Measurements from ENCODE around the gene NQO2. TPM values are rescaled to one million over a fixed set of nuclear protein-coding genes. Genes with fewer than 3 reads are reported as not detected.
A peak's percentile ranks its signal among the peaks of the same experiment; 100 is the strongest.

Gene NQO2
- total and polyA plus RNA-seq, 12 donors = 29.5 to 107 (median 52.4) TPM

GRCh38 chr6:2988426-2989331 is 11.0 kb upstream of the NQO2 start:
- 0 to 1% methylated on average over 59 to 64 of the region's 64 CpGs for WGBS, 2 donors
- peak overlapping the region; percentile 59 to 97 (median 75) for H3K4me3 ChIP-seq
- ATAC-seq = peak; percentile 85 to 94 (median 88)
- DNase-seq = peak; percentile 90 to 95
- H3K4me1 ChIP-seq = peaks cover 0 to 34% (median 20%) of the 10 kb centered on the region in 9 donors
- H3K36me3 ChIP-seq = no peaks in the 10 kb centered on the region
- H3K9me3 ChIP-seq = no peaks in the 10 kb centered on the region
- no peaks in the 10 kb centered on the region for H3K27me3 ChIP-seq
- peak; percentile 70 to 93 (median 88) for TF ChIP-seq CTCF (IDR thresholded peaks at IDR 0.05)
- peak overlapping the region; percentile 77 to 99 (median 98) for H3K27ac ChIP-seq
- intact Hi-C loops (cut with DNase I) = loop anchor here (1.0 to 10.0 kb wide), 14 partner anchors 16 to 221 kb away; partner anchors contain the start of genes SERPINB6 (in 2 of the 10), SERPINB1 (in 1 of the 10) and WRNIP1 (in 1 of the 10)

DNA sequence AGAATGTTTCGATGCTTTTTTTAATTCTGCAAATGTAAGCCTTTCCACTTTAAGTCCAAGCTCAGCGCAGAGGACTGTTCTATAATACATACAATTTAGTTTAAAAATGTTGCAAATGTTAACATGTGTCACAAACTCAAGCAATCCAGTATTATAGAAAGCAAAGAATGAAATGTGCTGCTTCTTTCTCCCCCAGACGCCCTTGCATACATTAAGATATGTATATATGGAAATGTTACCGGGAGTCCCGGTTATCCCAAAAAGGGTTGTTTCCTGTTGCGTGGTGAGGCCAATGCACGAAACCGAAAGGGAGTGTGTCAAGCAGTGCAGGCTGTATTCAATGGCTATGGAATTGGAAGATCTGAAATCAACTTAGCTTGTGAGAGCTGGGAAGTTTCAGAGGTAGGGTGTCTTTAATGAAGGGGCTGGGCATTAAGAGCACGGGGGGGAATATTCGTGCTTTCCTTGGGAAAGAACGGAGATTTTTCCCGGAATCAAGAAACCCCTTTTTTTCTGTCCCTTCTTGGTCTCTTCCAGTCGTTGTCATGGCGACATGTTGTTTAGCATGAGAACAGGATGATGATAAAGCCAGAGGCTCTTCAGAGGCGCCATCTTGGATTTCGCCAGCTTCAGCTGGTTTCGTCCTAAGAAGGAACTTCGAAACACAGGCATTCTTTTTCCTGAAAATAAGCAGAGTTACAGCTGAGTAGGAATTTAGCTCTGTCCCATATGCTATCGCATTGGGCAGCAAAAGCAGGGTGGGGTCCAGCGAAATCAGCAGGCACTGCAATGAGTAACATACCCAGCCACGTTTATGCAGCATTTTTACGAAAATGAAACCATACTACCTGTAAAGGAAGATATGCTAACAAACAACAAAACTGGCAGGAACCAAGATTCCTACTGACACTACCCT is 10.1 kb upstream of the NQO2 start:
- intact Hi-C loops (cut with DNase I) = loop anchor here (1.0 to 10.0 kb wide), 15 partner anchors 17 to 265 kb away; partner anchors contain the start of genes PSMG4 (in 3 of the 10), SERPINB6 (in 2 of the 10), SERPINB1 (in 1 of the 10) and WRNIP1 (in 1 of the 10)
- DNase-seq (peak; percentile 55 to 87), ATAC-seq (peak; percentile 71 to 86 (median 77))
- 1% methylated on average over 22 of the region's 22 CpGs for WGBS, 2 donors
- TF ChIP-seq CTCF (IDR thresholded peaks at IDR 0.05) = peak in 2 of 9 donors; percentile 15 to 34
- no peaks in the 10 kb centered on the region for H3K9me3 ChIP-seq
- peak overlapping the region; percentile 77 to 99 (median 98) for H3K27ac ChIP-seq
- H3K27me3 ChIP-seq = no peaks in the 10 kb centered on the region
- H3K4me3 ChIP-seq = peak overlapping the region; percentile 59 to 97 (median 75)
- peaks cover 0 to 6% (median 0%) of the 10 kb centered on the region in 9 donors for H3K36me3 ChIP-seq
- peaks cover 0 to 34% (median 20%) of the 10 kb centered on the region in 9 donors for H3K4me1 ChIP-seq

- Histone ChIP-seq H3K27me3 (no peaks in the 10 kb centered on the region), H3K4me3 (peak overlapping the region; percentile 42 to 97 (median 75)), H3K36me3 (peaks cover 0 to 14% (median 0%) of the 10 kb centered on the region in 9 donors), H3K4me1 (peaks cover 0 to 34% (median 20%) of the 10 kb centered on the region in 9 donors), H3K9me3 (no peaks in the 10 kb centered on the region), H3K27ac (peak overlapping the region; percentile 77 to 99 (median 98))
- no peak for TF ChIP-seq CTCF (IDR thresholded peaks at IDR 0.05)
- intact Hi-C loops (cut with DNase I) = loop anchor here in 3 of 10 donors (10.0 kb wide), 1 partner anchor 264 kb away; the partner anchor contains the start of gene PSMG4 (in 3 of the 3)
- 2 to 3% methylated on average over 19 of the region's 19 CpGs for WGBS, 2 donors
- peak in 1 of 2 donors; percentile 36 for DNase-seq
- no peak for ATAC-seq
Measured at GRCh38 chr6:2990248-2990931, 9.3 kb upstream of the NQO2 start.
